Astrocyte (in vitro differentiated cells and primary cell): Measurements from ENCODE around the gene HMHB1.

Source experiments
- EZH2 ChIP-seq: IDR thresholded peaks from 2 replicates; pipeline ENCODE4 v1.6.1; 2012; ENCODE audit warnings: mild to moderate bottlenecking, low read length, inconsistent platforms; ENCODE audit not compliant: insufficient read depth
- TF ChIP-seq, protein P1 (sequence below): IDR thresholded peaks from 2 replicates; pipeline ENCODE4 v1.5.1; 2011; ENCODE audit warnings: low read depth, mild to moderate bottlenecking, inconsistent platforms, low read length, moderate library complexity; ENCODE audit not compliant: insufficient read depth

DNA sequence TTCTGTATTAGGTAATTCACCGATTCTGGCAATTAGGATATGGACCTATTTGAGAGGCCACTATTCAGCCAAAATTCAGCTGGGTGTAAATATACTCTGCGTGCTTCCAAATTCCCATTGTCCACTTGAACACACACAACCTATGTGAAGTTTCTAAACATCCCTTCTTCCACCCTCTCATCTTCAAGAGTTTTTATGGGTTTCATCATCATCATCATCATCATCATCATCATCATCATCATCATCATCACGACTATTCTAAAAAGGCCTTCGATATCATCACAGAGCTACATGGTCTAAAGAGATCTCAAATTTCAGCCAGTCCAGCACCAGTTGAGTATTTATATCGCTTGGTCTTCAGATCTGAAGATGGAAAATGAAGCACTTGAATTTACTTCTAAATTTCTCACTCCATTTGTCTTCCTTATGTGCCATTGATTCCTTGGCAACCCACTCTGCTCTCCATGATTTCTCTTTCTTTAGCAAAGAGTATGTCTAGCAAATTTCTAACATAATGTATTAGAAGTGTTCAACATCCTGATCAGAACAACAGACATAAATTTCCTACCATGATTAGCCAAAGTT, 49.2 kb upstream of the HMHB1 start:
- TF ChIP-seq, protein P1, sequence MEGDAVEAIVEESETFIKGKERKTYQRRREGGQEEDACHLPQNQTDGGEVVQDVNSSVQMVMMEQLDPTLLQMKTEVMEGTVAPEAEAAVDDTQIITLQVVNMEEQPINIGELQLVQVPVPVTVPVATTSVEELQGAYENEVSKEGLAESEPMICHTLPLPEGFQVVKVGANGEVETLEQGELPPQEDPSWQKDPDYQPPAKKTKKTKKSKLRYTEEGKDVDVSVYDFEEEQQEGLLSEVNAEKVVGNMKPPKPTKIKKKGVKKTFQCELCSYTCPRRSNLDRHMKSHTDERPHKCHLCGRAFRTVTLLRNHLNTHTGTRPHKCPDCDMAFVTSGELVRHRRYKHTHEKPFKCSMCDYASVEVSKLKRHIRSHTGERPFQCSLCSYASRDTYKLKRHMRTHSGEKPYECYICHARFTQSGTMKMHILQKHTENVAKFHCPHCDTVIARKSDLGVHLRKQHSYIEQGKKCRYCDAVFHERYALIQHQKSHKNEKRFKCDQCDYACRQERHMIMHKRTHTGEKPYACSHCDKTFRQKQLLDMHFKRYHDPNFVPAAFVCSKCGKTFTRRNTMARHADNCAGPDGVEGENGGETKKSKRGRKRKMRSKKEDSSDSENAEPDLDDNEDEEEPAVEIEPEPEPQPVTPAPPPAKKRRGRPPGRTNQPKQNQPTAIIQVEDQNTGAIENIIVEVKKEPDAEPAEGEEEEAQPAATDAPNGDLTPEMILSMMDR, result no peak
- no peak for TF ChIP-seq EZH2
